Adipose tissue (tissue), 3 donors: ENCODE data around the gene CDC42EP4. TPM values are rescaled to one million over a fixed set of nuclear protein-coding genes. Genes with fewer than 3 reads are reported as not detected.

Source experiments
- H3K27ac ChIP-seq: one replicate; pipeline ENCODE4 v1.5.1; 2013; ENCODE audit warnings: low read depth, low read length
- WGBS, 3 donors: extraction: QIAGEN DNeasy Blood & Tissue Kit; methylation state at CpG; one replicate each; pipeline ENCODE4 v1.1.7; 2013; 5-methylcytosine and 5-hydroxymethylcytosine counted together
- polyA plus RNA-seq, 3 donors: library from polyadenylated mRNA; stranded (reverse); fragments of 200-250 nt; gene quantifications; one replicate each; pipeline ENCODE4 v1.2.3, GENCODE V29; 2013
- donor health status: healthy with polysubstance abuse.
- donor health status: Bipolar disorder and iron deficiency.
- donor health status: healthy.

The CDC42EP4 gene
- polyA plus RNA-seq, 3 donors, result 52.6 to 302 (median 138) TPM

- peak overlapping the region; percentile 31 for H3K27ac ChIP-seq
Observed at GRCh38 chr17:73288534-73289302, 23.1 kb downstream of the CDC42EP4 start.

GRCh38 chr17:73286863-73287296 lies 24.9 kb downstream of the CDC42EP4 start:
- WGBS, 3 donors, result 53 to 70% (median 59%) methylated on average over 8 of the region's 8 CpGs

More at GRCh38 chr17:73288534-73289302, 23.1 kb downstream of the CDC42EP4 start:
- 23 to 62% (median 59%) methylated on average over 18 to 19 of the region's 19 CpGs for WGBS, 3 donors

DNA sequence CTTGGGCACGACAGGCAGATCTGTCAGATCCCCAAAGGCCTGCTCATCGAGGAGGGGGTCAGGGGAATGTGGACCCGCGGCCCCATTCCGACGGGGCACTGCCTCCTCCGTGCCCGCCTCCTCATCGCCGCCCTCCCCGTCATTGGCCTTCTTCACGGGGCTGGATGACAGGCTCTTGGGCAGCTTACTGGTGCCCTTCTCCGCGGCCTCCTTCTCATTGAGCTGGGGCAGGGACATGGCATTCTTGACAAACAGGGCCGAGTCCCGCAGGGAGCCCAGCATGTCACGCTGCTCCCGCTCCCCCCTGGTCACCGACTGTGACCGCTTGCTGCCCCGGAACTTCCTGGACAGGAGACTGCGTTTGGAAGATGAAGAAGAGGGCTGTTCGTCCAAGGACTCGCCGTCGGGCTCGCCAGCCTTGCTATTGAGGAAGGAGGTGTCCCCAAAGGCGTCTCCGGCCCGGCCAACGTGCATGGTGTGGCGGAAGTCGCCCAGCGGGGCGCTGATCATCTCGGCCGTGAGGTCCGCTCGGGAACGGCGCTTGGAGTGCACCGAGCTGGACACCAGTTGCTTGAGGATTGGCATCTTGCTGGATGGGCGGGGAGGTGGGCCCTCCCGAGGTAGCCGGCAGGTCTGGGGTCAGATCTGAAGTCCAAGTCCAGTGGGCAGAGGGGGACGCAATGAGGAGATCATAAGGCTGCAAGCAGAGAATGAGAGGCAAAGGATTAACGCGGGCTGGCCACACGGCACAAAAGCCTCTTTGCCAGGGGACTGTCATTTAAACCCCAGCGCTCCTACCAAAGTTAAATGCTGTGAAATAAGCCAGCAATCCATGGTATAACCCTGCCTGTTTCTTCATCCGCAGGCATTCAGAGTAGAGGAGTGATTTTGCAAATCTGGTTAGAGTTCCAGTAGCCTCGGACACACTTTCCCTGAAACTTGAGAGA lies 25.6 kb downstream of the CDC42EP4 start:
- WGBS, 3 donors, result 72 to 80% (median 80%) methylated on average over 50 to 52 of the region's 52 CpGs
- H3K27ac ChIP-seq, result no peak overlapping the region

More at GRCh38 chr17:73286863-73287296, 24.9 kb downstream of the CDC42EP4 start:
- no peak overlapping the region for H3K27ac ChIP-seq

GRCh38 chr17:73285603-73285908 lies 26.2 kb downstream of the CDC42EP4 start:
- WGBS, 3 donors, result 56 to 86% (median 73%) methylated on average over 12 to 15 of the region's 15 CpGs
- H3K27ac ChIP-seq, result no peak overlapping the region

DNA sequence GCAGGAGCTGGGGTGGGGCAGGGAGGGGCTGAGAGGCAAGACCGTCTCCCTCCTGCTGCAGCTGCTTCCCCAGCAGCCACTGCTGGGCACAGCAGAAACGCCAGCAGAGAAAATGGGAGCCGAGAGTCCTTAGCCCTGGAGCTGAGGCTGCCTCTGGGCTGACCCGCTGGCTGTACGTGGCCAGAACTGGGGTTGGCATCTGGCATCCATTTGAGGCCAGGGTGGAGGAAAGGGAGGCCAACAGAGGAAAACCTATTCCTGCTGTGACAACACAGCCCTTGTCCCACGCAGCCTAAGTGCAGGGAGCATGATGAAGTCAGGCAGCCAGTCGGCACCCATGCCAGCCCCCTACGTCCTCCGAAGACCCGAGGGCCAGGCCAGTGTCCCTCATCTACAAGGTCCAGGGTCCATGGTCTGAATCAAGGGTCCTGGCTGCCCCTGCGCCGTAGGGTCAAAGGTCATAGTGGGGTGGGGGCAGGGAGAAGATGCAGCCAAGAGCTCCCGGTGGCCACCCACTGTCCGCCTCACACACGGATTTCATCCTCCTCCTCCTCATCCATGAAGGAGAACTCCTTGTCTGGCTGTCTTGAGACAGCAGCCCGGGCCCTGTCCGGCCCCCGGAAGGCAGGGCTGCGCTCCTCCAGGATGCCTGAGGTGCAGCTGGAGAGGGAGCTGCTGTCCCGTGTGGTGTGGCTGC lies 26.7 kb downstream of the CDC42EP4 start:
- 67 to 81% (median 72%) methylated on average over 16 to 20 of the region's 20 CpGs for WGBS, 3 donors
- no peak overlapping the region for H3K27ac ChIP-seq

GRCh38 chr17:73284354-73284753 lies 27.4 kb downstream of the CDC42EP4 start:
- no peak overlapping the region for H3K27ac ChIP-seq

DNA sequence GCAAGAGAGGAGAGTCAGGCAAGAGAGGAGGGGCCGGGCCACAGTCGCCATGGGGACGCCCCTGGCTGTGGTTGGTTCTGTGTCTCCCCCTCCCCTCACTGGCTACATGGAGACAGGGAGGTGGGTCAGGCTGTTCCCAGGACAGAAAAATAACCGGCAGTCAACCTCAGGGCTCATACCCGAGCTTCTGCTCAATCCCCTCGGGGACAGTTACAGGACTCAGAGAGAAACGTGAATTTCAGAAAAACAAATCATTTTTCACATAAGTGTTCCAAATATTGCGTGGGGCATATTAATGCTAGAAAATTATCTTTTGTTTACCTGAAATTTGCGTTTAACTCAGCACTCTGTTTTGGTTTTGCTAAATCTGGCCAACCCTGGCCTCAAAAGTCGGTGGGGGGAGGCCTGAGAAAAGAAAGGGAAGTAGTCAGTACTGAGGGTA lies 27.9 kb downstream of the CDC42EP4 start:
- H3K27ac ChIP-seq, result no peak overlapping the region
- WGBS, 3 donors, result 53 to 59% (median 56%) methylated on average over 10 of the region's 10 CpGs

More at GRCh38 chr17:73284354-73284753, 27.4 kb downstream of the CDC42EP4 start:
- WGBS, 3 donors, result 65 to 70% (median 67%) methylated on average over 8 of the region's 8 CpGs

GRCh38 chr17:73283250-73283649 lies 28.6 kb downstream of the CDC42EP4 start:
- no peak overlapping the region for H3K27ac ChIP-seq
- 86 to 93% (median 88%) methylated on average over 5 of the region's 5 CpGs for WGBS, 3 donors

GRCh38 chr17:73282629-73283028 lies 29.2 kb downstream of the CDC42EP4 start:
- WGBS, 3 donors, result 83 to 94% (median 89%) methylated on average over 9 of the region's 9 CpGs
- H3K27ac ChIP-seq, result no peak overlapping the region

- no peak overlapping the region for H3K27ac ChIP-seq
- 65 to 86% (median 81%) methylated on average over 7 of the region's 7 CpGs for WGBS, 3 donors
Observed at GRCh38 chr17:73281928-73282327, 29.9 kb downstream of the CDC42EP4 start.

- no peak overlapping the region for H3K27ac ChIP-seq
- WGBS, 3 donors, result 90 to 97% (median 96%) methylated on average over 12 of the region's 12 CpGs
Observed at GRCh38 chr17:73280191-73280590, 31.6 kb downstream of the CDC42EP4 start.

GRCh38 chr17:73279704-73280103 lies 32.1 kb downstream of the CDC42EP4 start:
- WGBS, 3 donors, result 49 to 88% (median 82%) methylated on average over 7 of the region's 7 CpGs

GRCh38 chr17:73278465-73279453 lies 33.0 kb downstream of the CDC42EP4 start:
- H3K27ac ChIP-seq, result no peak overlapping the region
- WGBS, 3 donors, result 27 to 54% (median 46%) methylated on average over 14 of the region's 14 CpGs

More at GRCh38 chr17:73279704-73280103, 32.1 kb downstream of the CDC42EP4 start:
- H3K27ac ChIP-seq, result no peak overlapping the region

DNA sequence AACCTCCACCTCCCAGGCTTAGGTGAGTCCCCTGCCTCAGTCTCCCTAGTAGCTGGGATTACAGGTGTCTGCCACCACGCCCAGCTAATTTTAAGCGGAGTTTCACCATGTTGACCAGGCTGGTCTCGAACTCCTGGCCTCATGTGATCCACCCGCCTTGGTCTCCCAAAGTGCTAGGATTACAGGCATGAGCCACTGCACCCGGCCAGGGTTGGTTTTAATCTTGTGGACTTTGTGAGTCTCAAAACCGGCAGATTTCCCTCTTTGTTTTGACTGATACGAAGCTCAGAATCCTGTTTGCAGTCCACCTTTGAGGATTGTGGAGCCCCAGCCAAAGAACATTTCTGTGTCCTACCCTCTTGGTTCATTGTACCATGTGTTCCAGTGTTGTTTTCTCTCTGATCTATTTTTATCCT lies 33.7 kb downstream of the CDC42EP4 start:
- H3K27ac ChIP-seq, result no peak overlapping the region
- 26 to 62% (median 58%) methylated on average over 7 of the region's 7 CpGs for WGBS, 3 donors

DNA sequence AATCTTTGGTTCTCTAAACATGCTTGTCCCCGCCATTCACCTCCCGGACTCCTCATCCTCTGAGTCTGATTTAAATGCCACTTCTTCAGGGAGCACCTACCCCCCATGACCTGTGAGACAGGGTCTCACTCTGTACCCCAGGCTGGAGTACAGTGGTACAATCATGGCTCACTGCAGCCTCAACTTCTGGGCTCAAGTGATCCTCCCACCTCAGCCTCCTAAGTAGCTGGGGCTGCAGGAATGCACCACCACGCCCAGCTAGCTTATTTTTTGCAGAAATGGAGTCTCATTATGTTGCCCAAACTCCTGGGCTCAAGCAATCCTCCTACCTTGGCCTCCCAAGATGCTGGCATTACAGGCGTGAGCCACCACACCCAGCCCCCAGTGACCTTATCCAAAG lies 37.3 kb downstream of the CDC42EP4 start:
- 95 to 100% (median 98%) methylated on average over 4 of the region's 4 CpGs for WGBS, 3 donors
- H3K27ac ChIP-seq, result no peak overlapping the region

DNA sequence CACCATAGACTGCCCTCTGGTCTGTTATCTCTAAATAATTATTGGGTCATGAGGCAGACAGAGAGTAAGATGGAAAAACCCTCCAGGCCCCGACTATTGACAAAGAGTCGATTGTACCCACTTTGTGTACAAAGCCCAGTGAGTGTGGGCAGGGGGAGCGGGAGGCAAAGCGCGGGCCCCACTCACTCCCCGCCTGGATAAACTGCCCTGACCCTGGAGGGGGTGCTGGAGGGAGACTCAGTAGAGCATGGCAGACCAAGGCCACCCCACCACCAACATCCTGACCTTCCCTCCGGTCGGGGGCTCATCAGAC lies 38.9 kb downstream of the CDC42EP4 start:
- 69 to 92% (median 90%) methylated on average over 8 of the region's 8 CpGs for WGBS, 3 donors
- no peak overlapping the region for H3K27ac ChIP-seq

DNA sequence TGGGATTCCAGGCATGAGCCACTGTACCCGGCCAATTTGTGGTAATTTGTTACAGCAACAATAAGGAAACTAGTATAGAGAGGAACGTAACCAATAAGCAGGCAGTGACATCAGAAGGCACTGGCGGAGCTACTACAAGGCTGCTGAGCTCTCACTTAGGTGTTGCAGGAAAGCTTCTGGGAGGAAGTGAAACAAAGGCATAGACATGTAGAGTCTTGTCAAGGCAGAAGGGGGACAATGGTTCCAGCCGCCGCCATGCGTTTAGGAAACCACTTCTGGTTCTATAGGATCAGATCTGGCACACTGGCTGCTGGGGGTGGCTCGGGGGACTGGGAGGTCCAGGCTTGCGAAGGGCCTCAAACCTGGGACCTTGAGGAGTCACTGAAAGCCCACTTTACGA lies 40.7 kb downstream of the CDC42EP4 start:
- H3K27ac ChIP-seq, result no peak overlapping the region
- 87 to 95% (median 91%) methylated on average over 9 of the region's 9 CpGs for WGBS, 3 donors

GRCh38 chr17:73269791-73270190 lies 42.0 kb downstream of the CDC42EP4 start:
- 3 to 100% (median 100%) methylated on average over 1 of the region's 1 CpG for WGBS, 3 donors

More at GRCh38 chr17:73269791-73270190, 42.0 kb downstream of the CDC42EP4 start:
- H3K27ac ChIP-seq, result no peak overlapping the region
